Calu3 (cell line): ENCODE results near the gene KAZN. TPM values are rescaled to one million over a fixed set of nuclear protein-coding genes. Genes with fewer than 3 reads are reported as not detected.

Source experiments
- BruUV-seq: library from RNA; stranded (reverse); fragments of 400-500 nt; replicated peaks from 2 replicates; lab custom pipeline; 2021; lab: Mats Ljungman, UMichigan
- CTCF ChIA-PET: fragments of 300-600 bp; sonication (Branson Sonifier 250); formaldehyde crosslinking; loops from one replicate; lab custom pipeline; 2022; ENCODE audit warnings: antibody characterized with exemption; lab: Charles Lee
- DNase-seq: peaks from one replicate; pipeline ENCODE4 v3.0.0; 2022
- H3K27ac Mint-ChIP-seq: one replicate; pipeline ENCODE4 v1.8.0; 2022; ENCODE audit warnings: mixed read lengths; ENCODE audit not compliant: unreplicated experiment
- H3K27me3 Mint-ChIP-seq: one replicate; pipeline ENCODE4 v1.8.0; 2022; ENCODE audit warnings: mixed read lengths; ENCODE audit not compliant: unreplicated experiment
- H3K36me3 Mint-ChIP-seq: one replicate; pipeline ENCODE4 v1.8.0; 2022; ENCODE audit warnings: mild to moderate bottlenecking, moderate library complexity, mixed read lengths; ENCODE audit not compliant: insufficient read depth, unreplicated experiment
- H3K4me1 Mint-ChIP-seq: one replicate; pipeline ENCODE4 v1.8.0; 2022; ENCODE audit warnings: mild to moderate bottlenecking, low read depth, mixed read lengths; ENCODE audit not compliant: unreplicated experiment
- H3K4me3 Mint-ChIP-seq: one replicate; pipeline ENCODE4 v1.8.0; 2022; ENCODE audit warnings: mild to moderate bottlenecking, low read depth, moderate library complexity, mixed read lengths; ENCODE audit not compliant: unreplicated experiment
- H3K9me3 Mint-ChIP-seq: one replicate; pipeline ENCODE4 v1.8.0; 2022; ENCODE audit warnings: low read depth, mixed read lengths; ENCODE audit not compliant: unreplicated experiment
- intact Hi-C: fragments of 100-400 bp; cut with micrococcal nuclease; formaldehyde crosslinking; loops from one replicate; pipeline ENCODE4 v1.10.0; 2022; ENCODE audit not compliant: unreplicated experiment
- total RNA-seq: library from RNA; stranded (reverse); gene quantifications from 2 replicates; pipeline ENCODE4 v1.2.3, GENCODE V29; 2022
- TF ChIP-seq, protein P1 (sequence below): fragments of 200-600 bp; IDR thresholded peaks from one replicate; pipeline ENCODE4 v1.8.0; 2022; ENCODE audit warnings: antibody characterized with exemption; ENCODE audit not compliant: unreplicated experiment

KAZN gene
- total RNA-seq, 1 experiment from 2014 or later, result 3.6 TPM

DNA sequence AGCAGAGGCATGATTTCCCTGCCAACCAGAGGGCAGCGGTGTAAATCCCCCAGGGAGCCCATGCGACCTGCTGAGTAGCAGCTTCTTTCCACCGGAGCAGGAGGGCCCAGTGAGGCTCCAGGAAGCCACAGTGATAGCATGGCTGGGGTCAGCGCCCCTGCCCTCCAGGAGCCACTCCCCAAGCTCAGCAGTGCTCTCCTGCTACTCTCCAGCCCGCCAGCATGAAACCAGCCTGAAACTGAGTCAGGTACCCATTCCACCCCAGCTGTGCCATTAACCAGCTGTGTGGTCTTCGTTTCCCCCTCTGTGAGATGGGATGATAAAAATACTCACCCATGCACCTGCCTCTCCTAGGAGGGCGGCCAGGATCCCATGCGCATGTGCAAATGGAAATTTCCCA is 431.3 kb downstream of the KAZN start:
- no peaks in the 10 kb centered on the region for H3K27me3 Mint-ChIP-seq
- CTCF ChIA-PET, result no interaction called here
- H3K4me1 Mint-ChIP-seq, result no peaks in the 10 kb centered on the region
- no peaks in the 10 kb centered on the region for H3K36me3 Mint-ChIP-seq
- no peak for DNase-seq
- no peak overlapping the region for H3K4me3 Mint-ChIP-seq
- no peak overlapping the region for H3K27ac Mint-ChIP-seq
- no TSS peak for BruUV-seq
- no peaks in the 10 kb centered on the region for H3K9me3 Mint-ChIP-seq
- TF ChIP-seq, protein P1, sequence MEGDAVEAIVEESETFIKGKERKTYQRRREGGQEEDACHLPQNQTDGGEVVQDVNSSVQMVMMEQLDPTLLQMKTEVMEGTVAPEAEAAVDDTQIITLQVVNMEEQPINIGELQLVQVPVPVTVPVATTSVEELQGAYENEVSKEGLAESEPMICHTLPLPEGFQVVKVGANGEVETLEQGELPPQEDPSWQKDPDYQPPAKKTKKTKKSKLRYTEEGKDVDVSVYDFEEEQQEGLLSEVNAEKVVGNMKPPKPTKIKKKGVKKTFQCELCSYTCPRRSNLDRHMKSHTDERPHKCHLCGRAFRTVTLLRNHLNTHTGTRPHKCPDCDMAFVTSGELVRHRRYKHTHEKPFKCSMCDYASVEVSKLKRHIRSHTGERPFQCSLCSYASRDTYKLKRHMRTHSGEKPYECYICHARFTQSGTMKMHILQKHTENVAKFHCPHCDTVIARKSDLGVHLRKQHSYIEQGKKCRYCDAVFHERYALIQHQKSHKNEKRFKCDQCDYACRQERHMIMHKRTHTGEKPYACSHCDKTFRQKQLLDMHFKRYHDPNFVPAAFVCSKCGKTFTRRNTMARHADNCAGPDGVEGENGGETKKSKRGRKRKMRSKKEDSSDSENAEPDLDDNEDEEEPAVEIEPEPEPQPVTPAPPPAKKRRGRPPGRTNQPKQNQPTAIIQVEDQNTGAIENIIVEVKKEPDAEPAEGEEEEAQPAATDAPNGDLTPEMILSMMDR, result no peak
- intact Hi-C loops, result loop anchor here (5.0 kb wide), 1 partner anchor 112 kb away; no protein-coding TSS in a partner anchor

DNA sequence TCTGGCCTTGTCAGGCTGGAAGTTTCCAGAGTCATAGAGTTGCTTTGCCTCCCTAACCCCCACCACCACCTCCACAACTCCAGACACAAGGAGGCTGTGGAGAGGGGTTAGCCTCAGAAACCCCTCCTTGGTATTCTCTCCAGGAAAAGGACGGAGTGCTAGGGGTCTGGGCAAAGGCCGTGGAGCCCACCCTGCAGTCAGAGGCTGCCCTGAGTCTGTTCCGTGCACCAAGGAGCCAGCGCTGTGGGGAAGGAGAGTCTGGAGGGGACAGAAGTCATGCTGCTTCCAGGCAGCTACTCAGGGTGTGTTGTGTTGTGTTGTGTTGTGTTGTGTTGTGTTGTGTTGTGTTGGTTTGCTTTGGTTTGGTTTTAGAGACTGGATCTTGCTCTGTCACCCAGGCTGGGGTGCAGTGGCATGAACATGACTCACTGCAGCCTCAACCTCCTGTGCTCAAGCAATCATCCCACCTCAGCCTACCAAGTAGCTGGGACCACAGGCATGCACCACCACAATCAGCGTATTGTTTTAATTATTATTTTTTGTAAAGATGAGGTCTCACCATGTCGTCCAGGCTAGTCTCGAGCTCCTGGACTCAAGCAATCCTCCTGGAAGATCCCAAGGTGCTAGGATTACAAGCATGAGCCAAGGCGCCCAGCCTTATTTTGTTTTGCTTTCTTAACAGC is 432.9 kb downstream of the KAZN start:
- TF ChIP-seq, protein P1, result no peak
- Mint-ChIP-seq H3K4me3 (no peak overlapping the region), H3K27me3 (no peaks in the 10 kb centered on the region), H3K9me3 (no peaks in the 10 kb centered on the region), H3K4me1 (no peaks in the 10 kb centered on the region), H3K27ac (no peak overlapping the region), H3K36me3 (no peaks in the 10 kb centered on the region)
- intact Hi-C loops, result no loop called here
- DNase-seq, result no peak
- CTCF ChIA-PET, result interaction anchor here (0.6 to 0.7 kb wide), 2 partner anchors 16 to 26 kb away, joined by 3 read pairs; no protein-coding TSS in a partner anchor
- no TSS peak for BruUV-seq

DNA sequence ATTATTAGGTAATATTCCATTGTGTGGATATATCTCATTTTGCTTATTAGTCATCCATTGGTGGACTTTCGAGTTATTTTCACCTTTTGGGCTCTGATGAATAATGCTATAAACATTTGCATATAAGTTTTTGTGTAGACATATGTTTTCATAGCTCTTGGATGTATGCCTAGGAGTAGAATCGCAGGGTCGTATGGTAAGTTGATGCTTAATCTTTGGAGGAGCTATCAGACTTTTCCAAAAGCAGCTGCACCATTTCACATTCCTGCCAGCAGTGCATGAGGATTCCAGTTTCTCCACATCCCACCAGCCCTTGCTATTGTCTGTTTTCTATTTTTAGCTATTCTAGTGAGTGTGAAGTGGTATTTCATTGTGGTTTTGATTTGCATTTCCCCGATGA is 434.8 kb downstream of the KAZN start:
- TF ChIP-seq, protein P1, result no peak
- Mint-ChIP-seq H3K27ac (no peak overlapping the region), H3K27me3 (no peaks in the 10 kb centered on the region), H3K4me1 (no peaks in the 10 kb centered on the region), H3K4me3 (no peak overlapping the region), H3K9me3 (no peaks in the 10 kb centered on the region), H3K36me3 (no peaks in the 10 kb centered on the region)
- DNase-seq, result no peak
- CTCF ChIA-PET, result no interaction called here
- no TSS peak for BruUV-seq
- intact Hi-C loops, result no loop called here

DNA sequence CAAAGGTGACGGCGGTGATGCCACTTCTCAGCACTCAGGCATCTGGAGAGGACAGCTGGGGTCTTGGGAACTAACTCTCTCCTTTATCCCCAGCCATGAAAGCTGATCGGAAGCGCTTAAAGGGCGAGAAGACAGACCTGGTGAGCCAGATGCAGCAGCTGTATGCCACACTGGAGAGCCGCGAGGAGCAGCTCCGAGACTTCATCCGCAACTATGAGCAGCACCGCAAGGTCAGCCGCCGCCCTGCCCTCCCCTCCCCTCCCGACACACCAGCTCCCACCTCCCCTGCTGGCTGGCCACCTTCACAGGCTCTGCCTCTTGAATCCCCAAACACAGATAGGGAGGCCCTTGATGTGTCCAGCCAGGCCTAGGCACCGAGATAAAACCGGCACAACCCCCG is 436.2 kb downstream of the KAZN start:
- BruUV-seq, result no TSS peak
- CTCF ChIA-PET, result no interaction called here
- no peak overlapping the region for H3K4me3 Mint-ChIP-seq

More for the DNA sequence above, 436.2 kb downstream of the KAZN start:
- intact Hi-C loops, result no loop called here
- Mint-ChIP-seq H3K27ac (no peak overlapping the region), H3K27me3 (no peaks in the 10 kb centered on the region), H3K4me1 (no peaks in the 10 kb centered on the region), H3K36me3 (no peaks in the 10 kb centered on the region), H3K9me3 (no peaks in the 10 kb centered on the region)
- no peak for DNase-seq
- TF ChIP-seq, protein P1, result no peak
